HCT116 (cell line): ENCODE results near the gene PAQR7. TPM values are rescaled to one million over a fixed set of nuclear protein-coding genes. Genes with fewer than 3 reads are reported as not detected.

Experiments
- ATAC-seq: fragments of 200-7000 bp; cut with Tn5 transposase; 2 replicates; pipeline ENCODE4 v1.9.1; 2020; ENCODE audit warnings: mild to moderate bottlenecking, moderate library complexity
- BruUV-seq: library from RNA; stranded (reverse); fragments of 400-500 nt; replicated peaks from 2 replicates; lab custom pipeline; 2021; lab: Mats Ljungman, UMichigan
- CTCF ChIA-PET: fragments of 300-600 bp; sonication (Branson Sonifier 250); formaldehyde crosslinking; loops from one replicate; lab custom pipeline; 2021; ENCODE audit warnings: antibody characterized with exemption; lab: Charles Lee
- POLR2A ChIA-PET: fragments of 300-600, 350-600 bp; sonication (Branson Sonifier 250); formaldehyde crosslinking; loops from one replicate; lab custom pipeline; 2021; ENCODE audit warnings: antibody characterized with exemption; lab: Charles Lee
- RAD21 ChIA-PET, 2 experiments: fragments of 300-600 bp; sonication (Branson Sonifier 250); formaldehyde crosslinking; loops; one replicate each; lab custom pipeline; 2023; ENCODE audit warnings: low total read pairs in 2 of 2; ENCODE audit not compliant: uncharacterized antibody in 2 of 2, unreplicated experiment in 2 of 2, low non-redundant PET in 1 of 2; lab: Charles Lee
- DNase-seq: peaks from one replicate; pipeline ENCODE4 v3.0.0-alpha.2; 2010; ENCODE audit warnings: low read depth, low spot score
- H2AFZ ChIP-seq: fragments of 200-600 bp; shearing (Covaris generic), sonication (generic); 2 replicates; pipeline ENCODE4 v1.6.1; 2017; ENCODE audit warnings: low read depth, mixed run types, mixed read lengths, antibody characterized with exemption, low read length; ENCODE audit not compliant: poor library complexity, severe bottlenecking
- H3K27ac ChIP-seq: 2 replicates; pipeline ENCODE4 v1.5.1; 2012; ENCODE audit warnings: low read depth, low read length
- H3K27me3 ChIP-seq: fragments of 200-600 bp; sonication (generic); 2 replicates; pipeline ENCODE4 v1.6.1; 2016; ENCODE audit warnings: mixed run types, low read length, mixed read lengths; ENCODE audit not compliant: insufficient read depth
- H3K36me3 ChIP-seq, 2 experiments: fragments of 200-500 bp in 1 of 2; fragments of 200-600 bp in 1 of 2; sonication (Bioruptor generic) in 1 of 2; sonication (generic) in 1 of 2; 2 replicates each; pipeline versions ENCODE4 v1.5.1 to v1.6.1; 2014 to 2016; ENCODE audit warnings: low read length in 2 of 2, inconsistent platforms in 1 of 2, mixed read lengths in 1 of 2, mixed run types in 1 of 2; ENCODE audit not compliant: insufficient read depth in 2 of 2, control insufficient read depth in 1 of 2
- H3K4me1 ChIP-seq, 2 experiments: fragments of 200-600 bp in 1 of 2; sonication (generic) in 1 of 2; 2 replicates each; pipeline versions ENCODE4 v1.5.1 to v1.6.1; 2012 to 2017; ENCODE audit warnings: low read length in 2 of 2, inconsistent platforms in 1 of 2, mild to moderate bottlenecking in 1 of 2, mixed read lengths in 1 of 2, mixed run types in 1 of 2, moderate library complexity in 1 of 2; ENCODE audit not compliant: insufficient read depth in 2 of 2, control insufficient read depth in 1 of 2
- H3K4me2 ChIP-seq: fragments of 200-600 bp; sonication (generic); 2 replicates; pipeline ENCODE4 v1.6.1; 2017; ENCODE audit warnings: mixed run types, low read length, mixed read lengths
- H3K4me3 ChIP-seq, 2 experiments: fragments of 200-600 bp in 1 of 2; sonication (generic) in 1 of 2; replicated peaks in 1 of 2; 2 replicates each; pipeline ENCODE4 v1.5.1; 2011 to 2016; ENCODE audit warnings: low read length in 2 of 2, control low read depth in 1 of 2, low read depth in 1 of 2, mild to moderate bottlenecking in 1 of 2, mixed read lengths in 1 of 2, mixed run types in 1 of 2
- H3K79me2 ChIP-seq: fragments of 200-600 bp; sonication (generic); 2 replicates; pipeline ENCODE4 v1.6.1; 2017; ENCODE audit warnings: mild to moderate bottlenecking, mixed run types, low read length, moderate library complexity, mixed read lengths; ENCODE audit not compliant: insufficient read depth
- H3K9ac ChIP-seq: fragments of 200-600 bp; sonication (generic); 2 replicates; pipeline ENCODE4 v1.6.1; 2016; ENCODE audit warnings: low read length, mixed read lengths
- H3K9me2 ChIP-seq: fragments of 200-600 bp; sonication (generic), shearing (Covaris generic); 2 replicates; pipeline ENCODE4 v1.6.1; 2017; ENCODE audit warnings: mixed run types, mild to moderate bottlenecking, moderate library complexity; ENCODE audit not compliant: insufficient read depth
- H3K9me3 ChIP-seq, 2 experiments: fragments of 200-500 bp in 1 of 2; fragments of 200-600 bp in 1 of 2; sonication (Bioruptor generic) in 1 of 2; sonication (generic) in 1 of 2; 2 replicates each; pipeline ENCODE4 v1.6.1; 2014 to 2017; ENCODE audit warnings: low read length in 2 of 2, mixed read lengths in 2 of 2, inconsistent platforms in 1 of 2, low read depth in 1 of 2, mild to moderate bottlenecking in 1 of 2, mixed run types in 1 of 2, moderate library complexity in 1 of 2; ENCODE audit not compliant: control insufficient read depth in 1 of 2, insufficient read depth in 1 of 2
- H4K20me1 ChIP-seq: fragments of 200-600 bp; sonication (generic), shearing (Covaris generic); 2 replicates; pipeline ENCODE4 v1.6.1; 2017; ENCODE audit warnings: mixed run types, mild to moderate bottlenecking, moderate library complexity; ENCODE audit not compliant: insufficient read depth
- CEBPB ChIP-seq: IDR thresholded peaks from 2 replicates; pipeline ENCODE4 v1.6.1; 2012; ENCODE audit warnings: low read depth
- CTCF ChIP-seq, 3 experiments: fragments of 200-600 bp in 1 of 3; sonication (generic) in 1 of 3; IDR thresholded peaks in 2 of 3; conservative IDR thresholded peaks in 1 of 3; 2 replicates each; pipeline ENCODE4 v1.5.1; 2012 to 2017; ENCODE audit warnings: low read depth in 2 of 3, low read length in 2 of 3, antibody characterized with exemption in 1 of 3, borderline replicate concordance in 1 of 3, control low read depth in 1 of 3, mild to moderate bottlenecking in 1 of 3, mixed read lengths in 1 of 3, mixed run types in 1 of 3, moderate library complexity in 1 of 3; ENCODE audit not compliant: insufficient read depth in 1 of 3
- EGR1 ChIP-seq: IDR thresholded peaks from 2 replicates; pipeline ENCODE4 v1.6.1; 2012; ENCODE audit warnings: low read depth
- ELF1 ChIP-seq: IDR thresholded peaks from 2 replicates; pipeline ENCODE4 v1.6.1; 2012; ENCODE audit warnings: low read depth, borderline replicate concordance
- EZH2 ChIP-seq: fragments of 200-600 bp; sonication (generic); IDR thresholded peaks from 2 replicates; pipeline ENCODE4 v1.6.1; 2017; ENCODE audit warnings: antibody characterized with exemption, mixed run types
- EZH2phosphoT487 ChIP-seq: fragments of 200-600 bp; IDR thresholded peaks from 2 replicates; pipeline ENCODE4 v1.6.1; 2018; ENCODE audit warnings: antibody characterized with exemption, borderline replicate concordance
- FOSL1 ChIP-seq: IDR thresholded peaks from 2 replicates; pipeline ENCODE4 v1.6.1; 2012; ENCODE audit warnings: low read depth
- POLR2A ChIP-seq: IDR thresholded peaks from 2 replicates; pipeline ENCODE4 v1.7.0; 2011; ENCODE audit warnings: borderline replicate concordance; ENCODE audit not compliant: insufficient read depth, insufficient read length; ENCODE audit errors: extremely low read depth
- POLR2AphosphoS5 ChIP-seq: IDR thresholded peaks from 2 replicates; pipeline ENCODE4 v1.6.1; 2011; ENCODE audit warnings: mild to moderate bottlenecking, low read depth, low read length, moderate library complexity
- RAD21 ChIP-seq: IDR thresholded peaks from 2 replicates; pipeline ENCODE4 v1.6.1; 2012; ENCODE audit warnings: low read depth, mild to moderate bottlenecking
- REST ChIP-seq: IDR thresholded peaks from 2 replicates; pipeline ENCODE4 v1.6.1; 2012; ENCODE audit warnings: low read depth
- SIN3A ChIP-seq: IDR thresholded peaks from 2 replicates; pipeline ENCODE4 v1.6.1; 2012; ENCODE audit warnings: low read depth
- SP1 ChIP-seq: IDR thresholded peaks from 2 replicates; pipeline ENCODE4 v1.6.1; 2012; ENCODE audit warnings: low read depth
- SRF ChIP-seq: IDR thresholded peaks from 2 replicates; pipeline ENCODE4 v1.6.1; 2012; ENCODE audit warnings: low read depth
- TCF7L2 ChIP-seq: IDR thresholded peaks from 2 replicates; pipeline ENCODE4 v1.7.0; 2011; ENCODE audit warnings: borderline replicate concordance, inconsistent platforms; ENCODE audit not compliant: insufficient read depth, insufficient read length; ENCODE audit errors: extremely low read depth
- YY1 ChIP-seq: IDR thresholded peaks from 2 replicates; pipeline ENCODE4 v1.6.1; 2011; ENCODE audit warnings: low read length, low read depth, moderate library complexity, mild to moderate bottlenecking; ENCODE audit not compliant: insufficient replicate concordance; ENCODE audit errors: extremely low read depth
- ZNF274 ChIP-seq: fragments of 200-500 bp; sonication (Bioruptor generic); IDR thresholded peaks from 2 replicates; pipeline ENCODE4 v1.6.1; 2014; ENCODE audit warnings: mild to moderate bottlenecking, low read depth, low read length, inconsistent platforms
- intact Hi-C: fragments of 100-400 bp; cut with micrococcal nuclease; formaldehyde crosslinking; loops from 2 replicates; pipeline ENCODE4 v1.10.0; 2022
- total RNA-seq: library from RNA; stranded (reverse); gene quantifications from one replicate; pipeline ENCODE4 v1.2.1, GENCODE V29; 2021; ENCODE audit not compliant: unreplicated experiment
- TF ChIP-seq, protein P1 (sequence below): IDR thresholded peaks from 2 replicates; pipeline ENCODE4 v1.6.1; 2012

Gene PAQR7
- total RNA-seq, 1 experiment from 2014 or later = 13.1 TPM

- Histone ChIP-seq H3K9ac (peak overlapping the region; percentile 84), H3K36me3 (no peaks in the 10 kb centered on the region), H3K4me3 (peak overlapping the region; percentile 77 to 78), H3K79me2 (peaks cover 10% of the 10 kb centered on the region; the same call in 1 of the 2 replicates), H2AFZ (no peak overlapping the region), H3K9me2 (no peaks in the 10 kb centered on the region), H3K4me1 (peaks cover 30 to 60% of the 10 kb centered on the region in 2 experiments), H3K4me2 (peak overlapping the region; percentile 98), H3K27ac (peak overlapping the region; percentile 81), H4K20me1 (no peaks in the 10 kb centered on the region), H3K9me3 (no peaks in the 10 kb centered on the region), H3K27me3 (no peaks in the 10 kb centered on the region)
- ChIA-PET RAD21 (interaction anchor here (0.7 to 1.6 kb wide), 3 partner anchors 16 to 20 kb away, joined by 3 to 6 read pairs (median 4); no protein-coding TSS in a partner anchor), POLR2A (interaction anchor here (0.9 to 3.2 kb wide), 3 partner anchors 14 to 16 kb away, joined by 3 to 31 read pairs (median 8); no protein-coding TSS in a partner anchor), CTCF (interaction anchor here (0.6 to 1.3 kb wide), 3 partner anchors 14 to 39 kb away, joined by 3 read pairs; no protein-coding TSS in a partner anchor)
- BruUV-seq = TSS peak; percentile 59
- ATAC-seq (peak; percentile 67), DNase-seq (no peak)
- intact Hi-C loops = no loop called here
- TF ChIP-seq, protein P1, sequence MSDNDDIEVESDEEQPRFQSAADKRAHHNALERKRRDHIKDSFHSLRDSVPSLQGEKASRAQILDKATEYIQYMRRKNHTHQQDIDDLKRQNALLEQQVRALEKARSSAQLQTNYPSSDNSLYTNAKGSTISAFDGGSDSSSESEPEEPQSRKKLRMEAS = no peak
- TF ChIP-seq SP1 = no peak; the same call in 1 of the 2 replicates
- no peak for TF ChIP-seq POLR2A
- no peak for TF ChIP-seq SRF
- no peak for TF ChIP-seq CTCF (IDR thresholded peaks at IDR 0.05 in 2 of 3, conservative IDR thresholded peaks at IDR 0.05 in 1 of 3; ENCODE audit: borderline replicate concordance in 1 of 3, insufficient read depth in 1 of 3, low read depth in 2 of 3, low read length in 2 of 3)
- TF ChIP-seq ZNF274 = no peak
- no peak for TF ChIP-seq POLR2AphosphoS5
- TF ChIP-seq CEBPB = no peak
- TF ChIP-seq REST = no peak
- no peak for TF ChIP-seq ELF1
- no peak for TF ChIP-seq SIN3A
- no peak for TF ChIP-seq YY1
- TF ChIP-seq RAD21 = no peak
- TF ChIP-seq TCF7L2 = no peak
- TF ChIP-seq FOSL1 = no peak
- TF ChIP-seq EZH2phosphoT487 = no peak
- no peak for TF ChIP-seq EGR1
- no peak for TF ChIP-seq EZH2
Observed at GRCh38 chr1:25875856-25876692, 566 bp upstream of the PAQR7 start.
